Small intestine (tissue), 16 donors: ENCODE measurements around the gene TMEM191C. TPM values are rescaled to one million over a fixed set of nuclear protein-coding genes. Genes with fewer than 3 reads are reported as not detected.
"Not testable (repeated sequence)": the region's sequence is repeated elsewhere in the genome, so short reads cannot be mapped to it uniquely, and the experiment has no call there.

Experiments used
- DNase-seq, 2 donors: peaks; one replicate each; pipeline versions ENCODE4 v3.0.0 to v3.0.0-alpha.2; 2013
- FAIRE-seq: peaks from 2 replicates; lab custom pipeline; 2012; peaks lifted over from hg19 to GRCh38; lab: Jason Lieb, UNC
- H3K27ac ChIP-seq, 3 donors: one replicate each; pipeline ENCODE4 v1.5.1; 2013; ENCODE audit warnings: low read length in 2 of 3, mild to moderate bottlenecking in 2 of 3, control low read depth in 1 of 3, inconsistent platforms in 1 of 3, low read depth in 1 of 3, moderate library complexity in 1 of 3
- H3K27me3 ChIP-seq, 3 donors: one replicate each; pipeline ENCODE4 v1.6.1; 2013; ENCODE audit warnings: low read length in 3 of 3, inconsistent platforms in 1 of 3; ENCODE audit not compliant: control insufficient read depth in 3 of 3, insufficient read depth in 3 of 3
- H3K36me3 ChIP-seq, 3 donors: one replicate each; pipeline ENCODE4 v1.6.1; 2013; ENCODE audit warnings: low read length in 3 of 3, inconsistent platforms in 1 of 3, low read depth in 1 of 3, mild to moderate bottlenecking in 1 of 3, moderate library complexity in 1 of 3; ENCODE audit not compliant: control insufficient read depth in 3 of 3, insufficient read depth in 2 of 3
- H3K4me1 ChIP-seq, 3 donors: one replicate each; pipeline ENCODE4 v1.6.1; 2013; ENCODE audit warnings: low read length in 2 of 3, inconsistent platforms in 1 of 3, low read depth in 1 of 3, mild to moderate bottlenecking in 1 of 3, moderate library complexity in 1 of 3; ENCODE audit not compliant: control insufficient read depth in 3 of 3, insufficient read depth in 2 of 3
- H3K4me3 ChIP-seq, 3 donors: one replicate each; pipeline ENCODE4 v1.5.1; 2013; ENCODE audit warnings: low read length in 3 of 3, control low read depth in 1 of 3, inconsistent platforms in 1 of 3, low read depth in 1 of 3, mild to moderate bottlenecking in 1 of 3, moderate library complexity in 1 of 3
- H3K9me3 ChIP-seq, 2 donors: one replicate each; pipeline ENCODE4 v1.6.1; 2013; ENCODE audit warnings: low read depth in 1 of 2, low read length in 1 of 2; ENCODE audit not compliant: control insufficient read depth in 2 of 2, insufficient read depth in 1 of 2
- WGBS, 3 donors: extraction: QIAGEN DNeasy Blood & Tissue Kit; methylation state at CpG; one replicate each; pipeline ENCODE4 v1.1.7; 2013; 5-methylcytosine and 5-hydroxymethylcytosine counted together
- long read RNA-seq, 10 donors: transcript quantifications; one replicate each; lab custom pipeline, GENCODE V29; 2026
- polyA plus RNA-seq, 4 donors: library from polyadenylated mRNA; stranded (reverse) in 3 of 4; unstranded in 1 of 4; fragments of 200-250 nt in 3 of 4; fragments of 120-200 nt in 1 of 4; gene quantifications; one replicate each; pipeline versions ENCODE4 v1.2.1 to v1.2.3, GENCODE V29; 2013
- donor health status: healthy with polysubstance abuse.
- donor health status: control.
- donor health status: control.
- donor health status: Bipolar disorder and iron deficiency.
- donor health status: healthy.

Gene TMEM191C
- polyA plus RNA-seq, result 1 to 10 TPM; 2.0 to 6.0 (median 4.4) TPM
- long read RNA-seq, donor 1, partial matches to known transcripts, result 0 of 1 reads
- long read RNA-seq, donor 1, other reads (novel, unspliced or antisense), result 0 of 1 reads
- long read RNA-seq, donor 2, result 0 reads
- long read RNA-seq, donor 3, result 0 reads
- long read RNA-seq, donor 4, result 0 reads
- long read RNA-seq, donor 5, partial matches to known transcripts, result 5 of 6 reads
- long read RNA-seq, donor 5, other reads (novel, unspliced or antisense), result 0 of 6 reads
- long read RNA-seq, donor 6, result 0 reads
- long read RNA-seq, donor 7, result 0 reads
- long read RNA-seq, donor 8, result 0 reads
- long read RNA-seq, donor 9, result 0 reads
- long read RNA-seq, donor 10, partial matches to known transcripts, result 0 of 1 reads
- long read RNA-seq, donor 10, other reads (novel, unspliced or antisense), result 0 of 1 reads

DNA sequence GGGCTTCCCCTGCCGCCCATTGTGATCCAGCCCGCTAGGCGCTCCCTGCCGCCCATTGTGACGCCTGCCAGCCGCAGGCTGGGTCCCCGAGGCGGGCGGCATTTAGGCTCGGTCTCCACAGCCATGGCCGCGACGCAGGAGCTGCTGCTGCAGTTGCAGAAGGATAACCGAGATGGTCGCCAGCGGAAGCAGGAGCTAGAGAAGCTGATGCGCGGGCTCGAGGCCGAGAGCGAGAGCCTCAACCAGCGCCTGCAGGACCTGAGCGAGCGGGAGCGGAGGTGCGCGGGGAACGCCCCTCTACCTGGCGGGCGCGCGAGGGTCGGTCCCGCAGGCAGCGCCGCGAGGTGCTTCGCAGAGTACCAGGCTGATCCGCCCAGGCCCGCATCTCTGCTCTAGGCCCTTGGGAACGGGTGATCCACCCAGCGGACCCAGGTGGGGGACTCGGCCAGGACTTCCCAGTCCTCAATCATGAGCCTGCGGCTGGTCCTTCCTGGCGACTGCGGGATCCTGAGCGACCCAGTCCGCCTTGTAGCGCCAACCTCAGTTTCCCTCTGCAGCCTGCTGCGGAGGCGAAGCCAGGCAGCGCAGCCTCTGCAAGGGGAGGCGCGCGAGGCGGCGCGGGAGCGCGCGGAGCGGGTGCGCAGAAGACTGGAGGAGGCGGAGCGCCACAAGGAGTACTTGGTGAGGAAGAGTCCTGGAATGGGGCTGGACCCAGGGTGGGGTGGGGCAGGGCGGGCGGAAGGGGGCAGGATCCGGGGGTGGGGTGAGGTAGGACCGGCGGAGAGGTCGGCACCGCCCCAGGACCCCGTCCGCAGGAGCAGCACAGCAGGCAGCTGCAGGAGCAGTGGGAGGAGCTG is at the start of gene TMEM191C:
TMEM191C (plus strand) TSS at position 51 of the 857 bp plus-strand sequence; CDS start at position 124, 73 bp downstream.
- DNase-seq, H3K4me1 ChIP-seq, H3K27me3 ChIP-seq, H3K36me3 ChIP-seq, FAIRE-seq, H3K9me3 ChIP-seq: not testable (repeated sequence)
- Histone ChIP-seq H3K4me3 (peak within 1 kb of the TSS in 2 of 3 donors; percentile 15 to 23), H3K27ac (peak within 1 kb of the TSS; percentile 55 to 72 (median 65))
- WGBS, 3 donors, result 0% methylated on average over 26 of the region's 74 CpGs; no CpG with 5 or more reads in 2 of the 3 donors

DNA sequence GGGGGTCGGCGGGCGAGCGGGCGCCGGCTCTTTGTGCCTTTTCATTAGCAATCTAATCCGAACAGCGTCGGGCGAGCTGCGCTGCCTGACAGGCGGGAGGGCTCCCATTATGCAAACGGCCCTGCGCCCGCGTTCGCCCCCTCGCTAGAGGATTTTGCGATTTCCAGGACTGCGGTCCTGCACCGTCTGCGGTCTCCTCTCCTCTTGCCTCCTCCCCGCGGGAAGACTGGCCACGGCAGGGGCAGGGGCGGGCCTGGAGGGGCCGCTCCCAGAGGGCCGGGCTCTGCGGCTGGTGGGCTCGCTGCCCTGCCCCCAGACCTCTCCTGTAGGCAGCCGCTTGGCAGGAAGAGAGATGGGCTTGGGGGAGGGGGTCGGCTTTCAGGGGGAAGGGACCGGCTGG is 49.3 kb upstream of the TMEM191C start:
- FAIRE-seq, DNase-seq, H3K27me3 ChIP-seq, H3K9me3 ChIP-seq, H3K36me3 ChIP-seq, H3K4me1 ChIP-seq: not testable (repeated sequence)
- 0 to 1% (median 0%) methylated on average over 9 to 18 of the region's 33 CpGs for WGBS, 3 donors
- Histone ChIP-seq H3K27ac (peak overlapping the region in 1 of 3 donors; percentile 48), H3K4me3 (peak overlapping the region in 2 of 3 donors; percentile 18 to 52)

DNA sequence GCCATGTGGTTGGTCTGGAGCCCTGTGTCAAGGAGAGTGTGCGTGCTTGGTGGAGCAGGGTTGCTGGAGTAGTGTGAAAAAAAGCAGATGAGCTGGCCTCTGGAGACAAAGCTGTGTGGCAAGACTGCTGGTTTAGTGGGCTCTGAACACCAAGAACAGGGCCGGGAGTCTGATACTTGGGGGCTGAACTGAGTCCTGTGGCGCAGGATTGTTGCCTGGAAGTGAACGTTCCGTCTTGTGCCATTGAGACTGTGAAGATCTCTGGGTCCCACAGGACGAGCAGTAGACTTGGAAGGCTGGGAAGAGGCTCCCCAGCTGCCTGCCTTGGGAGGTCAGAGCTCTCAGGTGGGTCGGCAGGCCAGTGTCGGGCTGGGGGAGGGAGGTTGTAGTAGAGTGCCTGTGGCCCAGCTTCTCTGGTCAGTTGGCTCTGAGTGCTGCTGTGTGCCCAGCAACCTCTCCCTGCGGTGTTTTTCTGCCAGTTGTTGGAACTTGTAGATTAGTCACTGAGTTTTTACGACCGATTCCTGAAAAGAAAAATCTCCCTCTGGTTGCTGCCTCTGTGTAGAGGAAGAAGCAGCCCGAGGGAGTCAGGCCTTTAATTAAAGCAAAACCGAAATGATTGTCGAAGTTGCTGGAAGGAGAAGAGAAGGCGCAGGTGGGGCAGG is 48.1 kb upstream of the TMEM191C start:
- not testable (repeated sequence) for FAIRE-seq

DNA sequence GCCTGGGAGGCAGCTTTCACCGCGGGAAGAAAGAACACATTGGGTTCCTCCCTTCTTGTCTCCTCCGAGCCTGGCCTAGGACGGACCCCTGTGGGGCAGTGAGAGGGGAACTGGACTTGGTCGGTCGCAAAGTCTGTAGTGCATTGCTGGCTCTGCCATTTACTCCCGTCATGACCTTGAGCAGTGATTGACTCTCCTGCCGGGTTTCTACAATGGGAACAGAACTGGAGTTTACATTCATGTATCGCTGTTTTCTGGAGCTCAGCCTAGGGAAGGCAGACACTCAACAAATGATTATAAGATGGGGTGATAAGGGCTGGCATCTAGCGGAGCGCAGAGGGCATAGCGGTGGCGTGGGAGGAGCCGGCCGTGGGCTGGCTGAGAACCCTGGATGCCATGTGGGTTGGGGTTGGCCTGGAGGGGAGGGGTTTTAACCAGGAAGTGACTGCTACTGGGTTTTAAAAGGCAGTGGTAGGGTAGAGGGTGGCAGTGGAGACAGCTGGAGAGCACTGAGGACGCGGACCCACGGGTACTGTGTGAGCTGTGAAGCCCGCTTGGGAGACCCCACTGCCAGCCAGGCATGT is 46.9 kb upstream of the TMEM191C start:
- not testable (repeated sequence) for H3K27me3 ChIP-seq, FAIRE-seq, H3K4me1 ChIP-seq, DNase-seq, H3K36me3 ChIP-seq, H3K4me3 ChIP-seq, H3K9me3 ChIP-seq
- 8 to 28% (median 10%) methylated on average over 5 of the region's 19 CpGs for WGBS, 3 donors
- H3K27ac ChIP-seq, result peak overlapping the region in 1 of 3 donors; percentile 55

More for the DNA sequence above, 48.1 kb upstream of the TMEM191C start:
- WGBS, 3 donors, result 80 to 81% (median 81%) methylated on average over 5 of the region's 15 CpGs
- not testable (repeated sequence) for H3K4me3 ChIP-seq, H3K36me3 ChIP-seq, H3K9me3 ChIP-seq, H3K4me1 ChIP-seq, H3K27me3 ChIP-seq, DNase-seq
- H3K27ac ChIP-seq, result peak overlapping the region in 1 of 3 donors; percentile 74

DNA sequence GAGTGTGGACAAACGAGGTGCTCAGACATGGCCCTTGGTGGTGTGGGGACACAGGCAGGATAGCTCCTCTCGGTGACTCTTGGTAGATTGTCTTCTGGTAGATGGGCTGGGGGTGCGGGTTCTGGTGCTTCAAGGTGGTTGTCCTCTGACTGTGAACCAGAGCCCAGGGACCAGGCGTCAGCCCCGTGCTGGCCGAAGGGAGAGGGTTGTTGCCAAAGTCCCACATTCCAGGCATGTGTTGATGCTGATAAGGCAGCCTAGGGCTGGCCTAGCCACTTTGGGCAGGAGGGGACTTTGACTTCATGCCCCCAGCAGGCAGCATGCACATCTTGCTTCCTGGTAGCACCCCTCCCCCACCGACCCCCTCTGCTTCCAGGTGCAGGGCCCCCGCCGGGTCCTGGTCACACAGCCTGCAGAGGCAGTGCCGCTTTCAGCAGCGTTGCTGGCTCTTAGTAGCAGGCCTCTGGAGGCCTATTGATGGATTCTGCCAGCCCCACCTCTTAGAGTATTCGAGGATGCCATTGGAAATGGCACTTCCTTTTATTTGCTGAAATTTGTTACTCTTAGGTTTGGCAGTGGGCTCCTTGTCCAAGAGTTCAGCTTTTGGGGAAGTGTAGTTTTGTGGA is 43.0 kb upstream of the TMEM191C start:
- FAIRE-seq, H3K4me1 ChIP-seq, H3K4me3 ChIP-seq, DNase-seq, H3K9me3 ChIP-seq, H3K27me3 ChIP-seq, H3K36me3 ChIP-seq, H3K27ac ChIP-seq: not testable (repeated sequence)
- 60 to 67% methylated on average over 2 of the region's 12 CpGs; no CpG with 5 or more reads in 1 of the 3 donors for WGBS, 3 donors

DNA sequence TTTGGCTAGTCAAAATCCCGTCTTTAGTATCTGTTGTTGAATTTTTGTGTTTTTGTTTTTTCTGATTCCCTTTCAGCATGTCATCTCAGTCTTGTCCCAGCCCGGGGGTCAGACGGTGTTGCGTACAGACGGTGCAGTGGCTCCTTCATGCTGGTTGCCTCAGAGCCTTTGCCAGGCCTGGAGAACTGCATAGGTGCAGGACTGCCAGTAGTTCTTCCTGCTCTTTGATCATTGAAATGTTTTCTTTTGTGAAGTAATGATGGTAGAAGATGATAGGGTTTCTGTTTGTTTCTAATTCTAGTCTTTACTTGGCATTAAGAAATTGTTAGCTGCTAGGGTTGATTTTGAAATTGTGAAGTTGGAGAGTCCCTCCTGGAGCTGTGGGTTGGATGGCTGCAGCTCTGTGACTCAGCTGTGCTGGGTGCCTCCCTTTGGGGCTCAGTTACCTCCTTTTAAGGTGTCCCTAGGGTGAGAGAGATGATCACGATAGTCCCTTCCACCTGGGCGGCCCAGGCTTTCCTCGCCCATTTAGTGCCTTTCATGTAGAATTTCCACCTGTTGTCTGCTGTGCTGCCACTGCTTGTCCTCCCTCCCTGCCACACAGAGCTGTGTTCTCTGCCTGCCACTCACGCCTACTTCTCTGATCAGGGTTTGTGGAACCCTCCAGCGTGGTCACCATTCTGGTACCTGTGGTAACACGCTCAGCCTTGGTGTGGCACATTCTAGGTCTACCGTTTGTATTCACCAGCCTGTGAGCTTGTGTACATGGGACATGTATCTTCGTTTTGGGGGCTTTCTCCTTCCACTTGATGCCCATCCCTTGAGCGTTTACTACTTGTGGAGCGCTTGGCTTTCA is 32.6 kb upstream of the TMEM191C start:
- not testable (repeated sequence) for H3K9me3 ChIP-seq, H3K4me1 ChIP-seq, DNase-seq, H3K4me3 ChIP-seq, FAIRE-seq, H3K36me3 ChIP-seq, H3K27ac ChIP-seq, H3K27me3 ChIP-seq
- no CpG with 5 or more reads among the region's 15 CpGs for WGBS, 3 donors
